Upper lobe of right lung (tissue), 1 donor: ENCODE data around the gene CDH23. TPM values are rescaled to one million over a fixed set of nuclear protein-coding genes. Genes with fewer than 3 reads are reported as not detected.

Experiments
- ATAC-seq: fragments of 200-7000 bp; cut with Tn5 transposase; one replicate; pipeline ENCODE4 v1.9.1; 2020; ENCODE audit warnings: mild to moderate bottlenecking, moderate library complexity
- DNase-seq: peaks from one replicate; pipeline ENCODE4 v3.0.0-alpha.2; 2020
- H3K27ac ChIP-seq: fragments of 200-600 bp; one replicate; pipeline ENCODE4 v1.8.0; 2022
- H3K27me3 ChIP-seq: fragments of 200-600 bp; one replicate; pipeline ENCODE4 v1.8.0; 2022; ENCODE audit warnings: mild to moderate bottlenecking
- H3K36me3 ChIP-seq: fragments of 200-600 bp; one replicate; pipeline ENCODE4 v1.8.0; 2022
- H3K4me1 ChIP-seq: fragments of 200-600 bp; one replicate; pipeline ENCODE4 v1.8.0; 2022
- H3K4me3 ChIP-seq: fragments of 200-600 bp; one replicate; pipeline ENCODE4 v1.8.0; 2022; ENCODE audit warnings: mild to moderate bottlenecking
- H3K9me3 ChIP-seq: fragments of 200-600 bp; one replicate; pipeline ENCODE4 v1.8.0; 2022
- intact Hi-C: fragments of 100-400 bp; cut with DNase I; formaldehyde crosslinking; loops from one replicate; pipeline ENCODE4 v1.11.0; 2022
- total RNA-seq: library from RNA; stranded (reverse); fragmentation: NEBNext Ultra II Directional; extraction: Animal tissue kit (Norgen Biotek cat#: 25700); gene quantifications from one replicate; pipeline ENCODE4 v1.2.1, GENCODE V29; 2021
- TF ChIP-seq, protein P1 (sequence below): fragments of 200-600 bp; IDR thresholded peaks from one replicate; pipeline ENCODE4 v1.8.0; 2022; ENCODE audit warnings: antibody characterized with exemption
- donor health status: DM: no; HTN: yes; CAD: no; lungs with severe emphysema.

Gene CDH23
- total RNA-seq, 1 donor from 2014 or later = 10.9 TPM

DNA sequence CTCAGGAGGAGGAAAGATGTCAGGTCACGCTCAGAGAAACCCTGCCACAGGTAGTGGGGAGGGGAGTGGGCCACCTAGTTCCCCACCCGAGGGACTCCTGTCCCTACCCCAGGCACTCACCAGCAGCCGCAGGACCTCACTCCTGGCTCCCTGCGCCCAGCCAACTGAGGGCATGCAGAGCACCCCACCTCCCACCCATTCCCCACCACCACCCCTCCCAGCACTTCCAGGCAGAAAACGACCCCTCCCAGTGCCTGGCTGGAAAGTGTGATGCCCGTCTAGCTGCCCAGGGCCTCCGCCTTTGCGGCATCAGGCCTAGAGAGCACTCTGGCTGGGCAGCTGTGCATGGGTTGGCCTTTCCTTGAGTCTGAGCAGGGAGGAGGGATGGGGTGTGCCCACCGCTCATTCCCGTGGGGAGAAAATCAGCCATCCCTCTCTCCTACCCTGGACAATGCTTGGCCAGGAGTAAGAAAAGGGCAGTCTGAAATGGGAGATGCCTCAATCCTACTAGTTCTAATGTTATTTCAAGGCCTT is 321.5 kb downstream of the CDH23 start:
- DNase-seq (no peak), ATAC-seq (no peak)
- intact Hi-C loops = no loop called here
- Histone ChIP-seq H3K4me1 (peaks cover 39% of the 10 kb centered on the region), H3K27me3 (no peaks in the 10 kb centered on the region), H3K36me3 (no peaks in the 10 kb centered on the region), H3K9me3 (no peaks in the 10 kb centered on the region), H3K4me3 (no peak overlapping the region), H3K27ac (peak overlapping the region; percentile 65)
- TF ChIP-seq, protein P1, sequence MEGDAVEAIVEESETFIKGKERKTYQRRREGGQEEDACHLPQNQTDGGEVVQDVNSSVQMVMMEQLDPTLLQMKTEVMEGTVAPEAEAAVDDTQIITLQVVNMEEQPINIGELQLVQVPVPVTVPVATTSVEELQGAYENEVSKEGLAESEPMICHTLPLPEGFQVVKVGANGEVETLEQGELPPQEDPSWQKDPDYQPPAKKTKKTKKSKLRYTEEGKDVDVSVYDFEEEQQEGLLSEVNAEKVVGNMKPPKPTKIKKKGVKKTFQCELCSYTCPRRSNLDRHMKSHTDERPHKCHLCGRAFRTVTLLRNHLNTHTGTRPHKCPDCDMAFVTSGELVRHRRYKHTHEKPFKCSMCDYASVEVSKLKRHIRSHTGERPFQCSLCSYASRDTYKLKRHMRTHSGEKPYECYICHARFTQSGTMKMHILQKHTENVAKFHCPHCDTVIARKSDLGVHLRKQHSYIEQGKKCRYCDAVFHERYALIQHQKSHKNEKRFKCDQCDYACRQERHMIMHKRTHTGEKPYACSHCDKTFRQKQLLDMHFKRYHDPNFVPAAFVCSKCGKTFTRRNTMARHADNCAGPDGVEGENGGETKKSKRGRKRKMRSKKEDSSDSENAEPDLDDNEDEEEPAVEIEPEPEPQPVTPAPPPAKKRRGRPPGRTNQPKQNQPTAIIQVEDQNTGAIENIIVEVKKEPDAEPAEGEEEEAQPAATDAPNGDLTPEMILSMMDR = no peak

DNA sequence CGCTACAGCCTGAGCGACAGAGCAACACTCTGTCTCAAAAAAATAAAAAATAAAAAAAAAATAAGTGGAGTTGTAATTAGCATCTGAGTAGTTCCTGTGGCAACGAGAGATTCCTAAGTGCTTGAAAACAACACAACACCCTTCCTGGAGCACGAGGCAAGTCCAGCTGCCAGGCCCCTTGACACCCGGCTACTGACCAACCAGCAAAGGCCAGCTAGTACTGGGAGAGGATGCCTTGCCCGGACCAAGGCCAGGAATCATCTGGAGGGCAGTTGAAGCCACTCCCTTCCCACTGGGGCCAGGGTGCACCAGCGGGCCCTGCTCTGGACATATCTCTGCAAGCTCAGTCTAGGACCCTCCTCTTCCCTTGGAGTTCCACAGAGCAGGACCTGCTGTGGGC is 322.3 kb downstream of the CDH23 start:
- Histone ChIP-seq H3K36me3 (no peaks in the 10 kb centered on the region), H3K4me3 (no peak overlapping the region), H3K27me3 (no peaks in the 10 kb centered on the region), H3K9me3 (no peaks in the 10 kb centered on the region), H3K27ac (peak overlapping the region; percentile 65), H3K4me1 (peaks cover 30% of the 10 kb centered on the region)
- TF ChIP-seq, protein P1 = no peak
- intact Hi-C loops = no loop called here
- DNase-seq (no peak), ATAC-seq (peak; percentile 42)

DNA sequence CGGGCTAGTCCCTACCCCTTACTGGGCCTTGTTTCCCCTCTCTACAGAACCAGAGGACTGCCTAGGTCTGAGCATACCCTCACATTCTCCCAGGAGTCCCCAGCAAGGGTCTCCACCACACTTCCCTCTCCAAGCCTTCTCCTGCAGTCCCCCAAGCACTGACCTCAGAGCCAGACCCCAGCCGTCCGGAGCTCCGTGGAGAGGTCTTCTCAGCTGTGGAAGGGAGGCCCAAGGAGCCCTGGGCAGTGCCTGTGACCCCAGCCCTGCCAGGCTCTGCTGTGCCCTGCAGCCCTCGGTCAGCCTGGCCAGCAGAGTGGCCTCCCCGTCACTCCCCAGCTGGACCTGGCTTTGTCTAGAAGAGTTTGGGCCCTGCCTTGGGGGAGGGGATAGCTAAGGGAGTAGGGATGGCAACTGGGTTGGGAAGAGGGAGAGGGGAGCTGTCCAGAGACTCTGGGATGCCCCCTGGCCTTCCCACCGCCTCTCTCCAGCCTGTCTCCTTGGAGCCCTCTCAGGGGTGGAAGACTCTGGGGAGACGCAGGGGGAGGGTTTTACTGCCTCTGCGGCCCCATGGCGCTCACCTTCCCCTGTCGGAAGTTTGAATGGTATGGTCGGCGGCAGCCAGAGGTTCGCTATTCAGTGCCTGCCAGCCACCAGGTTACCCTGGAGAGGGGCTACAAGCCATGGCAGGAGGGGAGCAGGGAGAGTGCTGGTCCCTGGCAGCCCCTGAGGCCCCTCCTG is 322.9 kb downstream of the CDH23 start, which contains the start of gene C10orf105:
Gene C10orf105 (minus strand): TSS at position 315 of the 738 bp plus-strand sequence. CDS start 3,441 bp downstream, outside the sequence.
- intact Hi-C loops = no loop called here
- H3K9me3 ChIP-seq = no peaks in the 10 kb centered on the region
- no peaks in the 10 kb centered on the region for H3K36me3 ChIP-seq
- DNase-seq (no peak), ATAC-seq (no peak)
- H3K27me3 ChIP-seq = no peaks in the 10 kb centered on the region
- H3K4me1 ChIP-seq = peaks cover 25% of the 10 kb centered on the region
- H3K27ac ChIP-seq = peak within 1 kb of the TSS; percentile 65
- no peak within 1 kb of the TSS for H3K4me3 ChIP-seq
- TF ChIP-seq, protein P1 = no peak

DNA sequence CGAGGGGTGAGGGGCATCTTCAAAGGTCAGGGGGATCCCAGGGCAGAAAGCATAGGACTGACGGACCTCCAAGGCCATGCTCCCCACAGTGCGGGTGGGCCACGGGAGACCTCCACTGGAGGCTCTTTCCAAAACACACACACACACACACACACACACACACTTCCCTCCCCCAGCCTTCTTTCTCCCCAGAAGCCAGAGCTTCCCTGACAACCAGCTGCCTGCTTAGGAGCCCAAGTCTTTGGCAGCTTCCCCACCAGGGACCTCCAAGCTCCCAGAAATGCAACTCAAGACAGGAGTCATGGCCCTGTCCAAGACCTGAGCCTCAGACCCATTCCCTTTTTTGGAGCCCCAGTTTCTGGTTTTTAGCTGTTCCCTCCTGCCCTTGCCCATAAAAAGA is 323.6 kb downstream of the CDH23 start:
- TF ChIP-seq, protein P1 = no peak
- Histone ChIP-seq H3K4me3 (no peak overlapping the region), H3K27ac (no peak overlapping the region), H3K4me1 (peaks cover 18% of the 10 kb centered on the region), H3K27me3 (no peaks in the 10 kb centered on the region), H3K9me3 (no peaks in the 10 kb centered on the region), H3K36me3 (no peaks in the 10 kb centered on the region)
- intact Hi-C loops = no loop called here
- ATAC-seq (no peak), DNase-seq (no peak)

DNA sequence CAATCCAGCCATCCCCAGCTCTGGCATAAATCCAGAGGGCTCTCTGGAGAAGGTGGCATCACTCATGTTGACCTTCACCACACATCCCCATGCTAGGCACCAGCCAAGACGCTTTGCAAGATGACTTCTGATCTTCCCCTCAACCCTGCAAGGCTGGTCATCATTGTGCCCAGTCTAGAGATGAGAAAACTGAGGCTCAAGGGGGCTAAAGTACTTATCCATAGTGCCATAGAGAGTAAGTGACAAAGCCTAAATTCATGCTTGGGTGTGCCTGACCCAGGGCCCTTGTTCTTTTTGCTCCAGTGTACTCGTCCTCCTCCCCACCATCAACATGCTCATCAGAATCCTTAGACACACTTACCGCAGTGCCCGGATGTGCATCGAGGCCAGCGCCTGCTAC is 324.6 kb downstream of the CDH23 start:
- DNase-seq (no peak), ATAC-seq (no peak)
- intact Hi-C loops = no loop called here
- TF ChIP-seq, protein P1 = no peak
- Histone ChIP-seq H3K4me1 (peaks cover 20% of the 10 kb centered on the region), H3K27me3 (no peaks in the 10 kb centered on the region), H3K4me3 (no peak overlapping the region), H3K9me3 (no peaks in the 10 kb centered on the region), H3K27ac (no peak overlapping the region), H3K36me3 (no peaks in the 10 kb centered on the region)
